Loucy (cell line): ENCODE measurements around the gene EXD3.
A peak's percentile ranks its signal among the peaks of the same experiment; 100 is the strongest.

Experiments
- H2AFZ ChIP-seq: fragments of 200-600 bp; sonication (generic); 2 replicates; pipeline ENCODE4 v1.6.0; 2016; ENCODE audit warnings: antibody characterized with exemption, mild to moderate bottlenecking, low read length, moderate library complexity
- H3F3A ChIP-seq: fragments of 200-600 bp; 2 replicates; pipeline ENCODE4 v1.6.0; 2016; ENCODE audit warnings: antibody characterized with exemption, low read depth, mild to moderate bottlenecking
- H3K27me3 ChIP-seq: fragments of 200-600 bp; sonication (generic); 2 replicates; pipeline ENCODE4 v1.6.1; 2014; ENCODE audit warnings: low read length, mild to moderate bottlenecking; ENCODE audit not compliant: insufficient read depth, poor library complexity, severe bottlenecking
- H3K36me3 ChIP-seq: fragments of 200-600 bp; sonication (generic); 2 replicates; pipeline ENCODE4 v1.6.1; 2016; ENCODE audit warnings: low read length; ENCODE audit not compliant: insufficient read depth
- H3K4me1 ChIP-seq: fragments of 200-600 bp; sonication (generic); 2 replicates; pipeline ENCODE4 v1.5.1; 2014; ENCODE audit warnings: low read length, mild to moderate bottlenecking; ENCODE audit not compliant: insufficient read depth, poor library complexity, severe bottlenecking
- H3K4me2 ChIP-seq: fragments of 200-600 bp; sonication (generic); 2 replicates; pipeline ENCODE4 v1.6.0; 2014; ENCODE audit warnings: antibody characterized with exemption, low read length, low read depth, mild to moderate bottlenecking; ENCODE audit not compliant: poor library complexity, severe bottlenecking
- H3K4me3 ChIP-seq: fragments of 200-600 bp; sonication (generic); 2 replicates; pipeline ENCODE4 v1.5.1; 2014; ENCODE audit warnings: low read length, mild to moderate bottlenecking, mixed read lengths; ENCODE audit not compliant: poor library complexity, severe bottlenecking
- H3K79me2 ChIP-seq: fragments of 200-600 bp; sonication (generic); 2 replicates; pipeline ENCODE4 v1.6.1; 2014; ENCODE audit warnings: low read length; ENCODE audit not compliant: insufficient read depth
- H3K9ac ChIP-seq: fragments of 200-600 bp; sonication (generic); 2 replicates; pipeline ENCODE4 v1.6.0; 2014; ENCODE audit warnings: mild to moderate bottlenecking, low read depth, low read length, moderate library complexity; ENCODE audit not compliant: poor library complexity, severe bottlenecking
- H3K9me2 ChIP-seq: fragments of 200-600 bp; sonication (generic); replicated peaks from 2 replicates; pipeline ENCODE4 v1.6.1; 2016; ENCODE audit warnings: low read depth, low read length, mixed read lengths
- H3K9me3 ChIP-seq: fragments of 200-600 bp; sonication (generic); 2 replicates; pipeline ENCODE4 v1.6.1; 2014; ENCODE audit warnings: mild to moderate bottlenecking, antibody characterized with exemption, low read length, low read depth; ENCODE audit not compliant: insufficient read depth
- H4K20me1 ChIP-seq: fragments of 200-600 bp; sonication (generic); 2 replicates; pipeline ENCODE4 v1.6.0; 2014; ENCODE audit warnings: antibody characterized with exemption, low read length, mild to moderate bottlenecking; ENCODE audit not compliant: insufficient read depth, poor library complexity, severe bottlenecking
- EZH2phosphoT487 ChIP-seq: fragments of 200-600 bp; IDR thresholded peaks from 2 replicates; pipeline ENCODE4 v1.6.1; 2018; ENCODE audit warnings: antibody characterized with exemption, mild to moderate bottlenecking, moderate library complexity, borderline replicate concordance
- TF ChIP-seq, protein P1 (sequence below): fragments of 200-600 bp; sonication (generic); conservative IDR thresholded peaks from 2 replicates; pipeline ENCODE4 v1.5.1; 2014; ENCODE audit warnings: mild to moderate bottlenecking, antibody characterized with exemption, low read length

Gene EXD3

GRCh38 chr9:137320555-137321384, 102.2 kb downstream of the EXD3 start:
- Histone ChIP-seq H4K20me1 (no peaks in the 10 kb centered on the region), H3K79me2 (no peaks in the 10 kb centered on the region), H3K27me3 (no peaks in the 10 kb centered on the region), H3K4me2 (peak overlapping the region; percentile 58), H3K9me3 (no peaks in the 10 kb centered on the region), H3K4me3 (peak overlapping the region; percentile 14), H3F3A (no peaks in the 10 kb centered on the region), H3K9me2 (no peaks in the 10 kb centered on the region), H3K4me1 (peaks cover 21% of the 10 kb centered on the region), H2AFZ (peak overlapping the region; percentile 43; the same call in 1 of the 2 replicates), H3K9ac (peak overlapping the region; percentile 62), H3K36me3 (no peaks in the 10 kb centered on the region)
- TF ChIP-seq EZH2phosphoT487, result no peak
- TF ChIP-seq, protein P1, sequence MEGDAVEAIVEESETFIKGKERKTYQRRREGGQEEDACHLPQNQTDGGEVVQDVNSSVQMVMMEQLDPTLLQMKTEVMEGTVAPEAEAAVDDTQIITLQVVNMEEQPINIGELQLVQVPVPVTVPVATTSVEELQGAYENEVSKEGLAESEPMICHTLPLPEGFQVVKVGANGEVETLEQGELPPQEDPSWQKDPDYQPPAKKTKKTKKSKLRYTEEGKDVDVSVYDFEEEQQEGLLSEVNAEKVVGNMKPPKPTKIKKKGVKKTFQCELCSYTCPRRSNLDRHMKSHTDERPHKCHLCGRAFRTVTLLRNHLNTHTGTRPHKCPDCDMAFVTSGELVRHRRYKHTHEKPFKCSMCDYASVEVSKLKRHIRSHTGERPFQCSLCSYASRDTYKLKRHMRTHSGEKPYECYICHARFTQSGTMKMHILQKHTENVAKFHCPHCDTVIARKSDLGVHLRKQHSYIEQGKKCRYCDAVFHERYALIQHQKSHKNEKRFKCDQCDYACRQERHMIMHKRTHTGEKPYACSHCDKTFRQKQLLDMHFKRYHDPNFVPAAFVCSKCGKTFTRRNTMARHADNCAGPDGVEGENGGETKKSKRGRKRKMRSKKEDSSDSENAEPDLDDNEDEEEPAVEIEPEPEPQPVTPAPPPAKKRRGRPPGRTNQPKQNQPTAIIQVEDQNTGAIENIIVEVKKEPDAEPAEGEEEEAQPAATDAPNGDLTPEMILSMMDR, result no peak

- Histone ChIP-seq H3K4me1 (peaks cover 21% of the 10 kb centered on the region), H3K4me3 (peak overlapping the region; percentile 14), H3K9me2 (no peaks in the 10 kb centered on the region), H2AFZ (peak overlapping the region; percentile 43; the same call in 1 of the 2 replicates), H3K9ac (peak overlapping the region; percentile 62), H3K4me2 (peak overlapping the region; percentile 58), H3K9me3 (no peaks in the 10 kb centered on the region), H4K20me1 (no peaks in the 10 kb centered on the region), H3K27me3 (no peaks in the 10 kb centered on the region), H3K79me2 (no peaks in the 10 kb centered on the region), H3K36me3 (no peaks in the 10 kb centered on the region), H3F3A (no peaks in the 10 kb centered on the region)
- TF ChIP-seq, protein P1, result no peak
- TF ChIP-seq EZH2phosphoT487, result no peak
Measured at GRCh38 chr9:137319739-137320551, 103.0 kb downstream of the EXD3 start.

DNA sequence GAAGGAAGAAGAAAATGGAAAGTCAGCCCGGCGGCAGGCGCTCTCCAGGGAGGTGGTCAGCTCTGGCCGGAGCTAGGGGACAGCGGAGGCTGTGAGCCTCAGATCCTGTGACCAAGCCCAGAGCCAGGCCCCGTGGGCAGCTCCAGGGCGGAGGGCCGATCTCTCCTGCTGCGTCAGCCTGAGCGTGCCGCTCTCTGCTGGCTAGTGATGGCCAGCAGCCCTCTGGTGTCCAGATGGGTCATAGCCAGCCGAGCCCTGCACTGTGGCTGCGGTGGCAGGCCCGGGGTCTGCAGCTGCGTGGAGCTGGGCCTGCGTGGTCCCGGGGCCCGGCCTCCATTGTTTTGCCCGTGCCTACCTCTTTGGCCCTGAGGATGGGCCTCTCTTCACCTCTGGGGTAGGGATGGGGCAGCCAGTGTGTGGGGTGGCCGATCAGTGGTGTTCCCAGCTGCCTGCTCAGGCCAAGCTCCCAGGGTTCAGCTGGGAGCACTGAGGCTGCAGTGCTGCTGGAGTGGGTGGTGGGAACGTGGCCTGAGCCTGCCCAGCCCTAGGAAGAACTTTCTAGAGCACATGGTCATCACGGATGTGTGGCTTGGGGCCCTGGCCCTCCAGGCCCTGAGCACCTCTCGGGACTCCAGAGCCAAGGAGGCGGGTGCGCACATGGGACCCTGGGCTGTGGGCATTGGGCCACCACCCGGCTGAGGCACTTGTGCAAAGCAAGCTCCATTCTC, 103.8 kb downstream of the EXD3 start:
- no peak overlapping the region for H2AFZ ChIP-seq
- H3K9me2 ChIP-seq, result no peaks in the 10 kb centered on the region
- no peaks in the 10 kb centered on the region for H3K27me3 ChIP-seq
- no peaks in the 10 kb centered on the region for H3F3A ChIP-seq
- no peak overlapping the region for H3K4me2 ChIP-seq
- H3K4me1 ChIP-seq, result peaks cover 21% of the 10 kb centered on the region
- no peak overlapping the region for H3K4me3 ChIP-seq
- TF ChIP-seq, protein P1, result no peak
- no peak for TF ChIP-seq EZH2phosphoT487
- H4K20me1 ChIP-seq, result no peaks in the 10 kb centered on the region
- H3K9ac ChIP-seq, result peak overlapping the region; percentile 62
- no peaks in the 10 kb centered on the region for H3K79me2 ChIP-seq
- H3K9me3 ChIP-seq, result no peaks in the 10 kb centered on the region
- no peaks in the 10 kb centered on the region for H3K36me3 ChIP-seq
